Heart right ventricle (tissue), 16 donors: ENCODE data around the gene RIBC2. TPM values are rescaled to one million over a fixed set of nuclear protein-coding genes. Genes with fewer than 3 reads are reported as not detected.

ENCODE experiments used
- ATAC-seq, 8 donors: fragments of 200-7000 bp; cut with Tn5 transposase; one replicate each; pipeline ENCODE4 v1.9.1; 2020; ENCODE audit warnings: mild to moderate bottlenecking in 8 of 8, moderate library complexity in 8 of 8, moderate number of reproducible peaks in 1 of 8
- DNase-seq, 2 donors: peaks; one replicate each; pipeline ENCODE4 v3.0.0-alpha.2; 2020
- H3K27ac ChIP-seq, 10 donors: fragments of 200-600 bp; sonication (generic) in 2 of 10; one replicate each; pipeline versions ENCODE4 v1.5.0 to v1.8.0; 2020 to 2022; ENCODE audit warnings: mild to moderate bottlenecking in 3 of 10
- H3K27me3 ChIP-seq, 7 donors: fragments of 200-600 bp; one replicate each; pipeline ENCODE4 v1.8.0; 2021 to 2022; ENCODE audit warnings: mild to moderate bottlenecking in 2 of 7
- H3K36me3 ChIP-seq, 9 donors: fragments of 200-600 bp; sonication (generic) in 1 of 9; one replicate each; pipeline versions ENCODE4 v1.5.0 to v1.8.0; 2020 to 2022; ENCODE audit warnings: mild to moderate bottlenecking in 2 of 9
- H3K4me1 ChIP-seq, 9 donors: fragments of 200-600 bp; sonication (generic) in 1 of 9; one replicate each; pipeline versions ENCODE4 v1.5.0 to v1.8.0; 2020 to 2022; ENCODE audit warnings: mild to moderate bottlenecking in 4 of 9
- H3K4me3 ChIP-seq, 10 donors: fragments of 200-600 bp; sonication (generic) in 2 of 10; one replicate each; pipeline versions ENCODE4 v1.5.0 to v1.8.0; 2020 to 2022; ENCODE audit warnings: mild to moderate bottlenecking in 7 of 10, moderate library complexity in 2 of 10
- H3K9me3 ChIP-seq, 11 donors: fragments of 200-600 bp in 10 of 11; sonication (generic) in 2 of 11; one replicate each; pipeline versions ENCODE4 v1.5.0 to v1.8.0; 2013 to 2022; ENCODE audit warnings: mild to moderate bottlenecking in 2 of 11, control low read depth in 1 of 11, moderate library complexity in 1 of 11
- CTCF ChIP-seq, 9 donors: fragments of 200-600 bp; sonication (generic) in 2 of 9; IDR thresholded peaks; one replicate each; pipeline versions ENCODE4 v1.5.0 to v1.8.0; 2021 to 2022; ENCODE audit warnings: antibody characterized with exemption in 9 of 9, mild to moderate bottlenecking in 5 of 9, moderate library complexity in 1 of 9
- WGBS, 2 donors: extraction: QIAGEN DNeasy Blood & Tissue Kit; methylation state at CpG; one replicate each; pipeline ENCODE4 v1.1.7; 2013; ENCODE audit warnings: inconsistent platforms in 1 of 2; 5-methylcytosine and 5-hydroxymethylcytosine counted together
- intact Hi-C, 10 donors: fragments of 100-400 bp; cut with DNase I; formaldehyde crosslinking; loops; one replicate each; pipeline versions ENCODE4 v1.11.1 to v1.14.2; 2022
- polyA plus RNA-seq, 2 donors: library from polyadenylated mRNA; stranded (reverse); fragments of 200-250 nt; gene quantifications; one replicate each; pipeline ENCODE4 v1.2.3, GENCODE V29; 2013
- total RNA-seq, 10 donors: library from RNA; stranded (reverse); fragmentation: NEBNext Ultra II Directional in 3 of 10; extraction: Animal tissue kit (Norgen Biotek cat#: 25700) in 3 of 10; gene quantifications; one replicate each; pipeline versions ENCODE4 v1.2.1 to v1.2.4, GENCODE V29; 2021 to 2023
- donor health status: Arrhythmogenic right ventricular cardiomyopathy.
- donor health status: ischemic (EF 13 %, LVEDD 7.1; RV severe dilation, severe dysfunction).
- donor health status: healthy with polysubstance abuse.
- donor health status: DM: no; HTN: yes; CAD: no.
- donor health status: DM: no; HTN: no; CAD: no.
- donor health status: ischemic (EF 25% LVEDD 6.9; RV normal size, moderate dysfunction).
- donor health status: ischemic (EF 25% LVEDD 5.7; RV mildly dilated, moderate dysfunction).
- donor health status: healthy.
- donor health status: DM: yes; HTN: yes; CAD: no.
- donor health status: Ischemic cardiomyopathy.
- donor health status: ischemic (EF 35%, LVEDD 5.7; RV mildly dilated, moderate dysfunction).
- donor health status: nonischemic (EF 11% LVEDD 7.7; RV severe dilation, severe dysfunction).
- donor health status: DM: yes; HTN: yes; CAD: no.
- donor health status: PGD.
- donor health status: ischemic (EF 29% LVEDD 5.4; RV normal size, mild dysfunction).
- donor health status: nonischemic (EF 23%, LVEDD 6.1; RV moderate dilation, normal function).

RIBC2 gene
- total and polyA plus RNA-seq, 12 donors, result 0.06 to 1.2 (median 0.20) TPM; not detected in 9

- intact Hi-C loops, result loop anchor here in 1 of 10 donors (5.0 kb wide), 1 partner anchor 107 kb away; no protein-coding TSS in a partner anchor
- Histone ChIP-seq H3K9me3 (peaks cover 0 to 8% (median 0%) of the 10 kb centered on the region in 11 donors), H3K36me3 (no peaks in the 10 kb centered on the region), H3K4me3 (no peak overlapping the region), H3K27ac (peak overlapping the region in 1 of 10 donors; percentile 65), H3K4me1 (peaks cover 0 to 16% (median 0%) of the 10 kb centered on the region in 9 donors), H3K27me3 (peaks cover 0 to 4% (median 0%) of the 10 kb centered on the region in 7 donors)
- 86 to 89% methylated on average over 14 of the region's 14 CpGs for WGBS, 2 donors
- TF ChIP-seq CTCF (IDR thresholded peaks at IDR 0.05), result no peak
- ATAC-seq (peak in 5 of 8 donors; percentile 30 to 68 (median 57)), DNase-seq (no peak)
Measured at GRCh38 chr22:45424241-45424731, 10.8 kb downstream of the RIBC2 start.

GRCh38 chr22:45425101-45425500 is 11.6 kb downstream of the RIBC2 start:
- peaks cover 0 to 4% (median 0%) of the 10 kb centered on the region in 7 donors for H3K27me3 ChIP-seq
- H3K27ac ChIP-seq, result no peak overlapping the region
- H3K36me3 ChIP-seq, result no peaks in the 10 kb centered on the region
- TF ChIP-seq CTCF (IDR thresholded peaks at IDR 0.05), result no peak
- peaks cover 0 to 17% (median 0%) of the 10 kb centered on the region in 9 donors for H3K4me1 ChIP-seq
- no peak for DNase-seq
- intact Hi-C loops, result no loop called here
- 68 to 77% methylated on average over 5 of the region's 5 CpGs for WGBS, 2 donors
- H3K4me3 ChIP-seq, result no peak overlapping the region
- ATAC-seq, result no peak
- peaks cover 0 to 8% (median 0%) of the 10 kb centered on the region in 11 donors for H3K9me3 ChIP-seq

- WGBS, 2 donors, result 92 to 94% methylated on average over 23 of the region's 23 CpGs
- Histone ChIP-seq H3K4me3 (no peak overlapping the region), H3K4me1 (peaks cover 0 to 19% (median 0%) of the 10 kb centered on the region in 9 donors), H3K9me3 (peaks cover 0 to 8% (median 0%) of the 10 kb centered on the region in 11 donors), H3K36me3 (no peaks in the 10 kb centered on the region), H3K27ac (no peak overlapping the region), H3K27me3 (peaks cover 0 to 4% (median 0%) of the 10 kb centered on the region in 7 donors)
- intact Hi-C loops, result no loop called here
- no peak for TF ChIP-seq CTCF (IDR thresholded peaks at IDR 0.05)
- DNase-seq (no peak), ATAC-seq (no peak)
Measured at GRCh38 chr22:45425531-45426265, 12.2 kb downstream of the RIBC2 start.

GRCh38 chr22:45426387-45426786 is 12.9 kb downstream of the RIBC2 start:
- Histone ChIP-seq H3K36me3 (no peaks in the 10 kb centered on the region), H3K4me3 (no peak overlapping the region), H3K27ac (no peak overlapping the region), H3K4me1 (peaks cover 0 to 19% (median 0%) of the 10 kb centered on the region in 9 donors), H3K27me3 (peaks cover 0 to 4% (median 0%) of the 10 kb centered on the region in 7 donors), H3K9me3 (peaks cover 0 to 8% (median 0%) of the 10 kb centered on the region in 11 donors)
- 97 to 98% methylated on average over 9 of the region's 9 CpGs for WGBS, 2 donors
- intact Hi-C loops, result no loop called here
- DNase-seq (no peak), ATAC-seq (no peak)
- TF ChIP-seq CTCF (IDR thresholded peaks at IDR 0.05), result no peak
